Medulla oblongata (tissue), 1 donor: ENCODE measurements around the gene GPLD1.
"Not testable (repeated sequence)": the region's sequence is repeated elsewhere in the genome, so short reads cannot be mapped to it uniquely, and the experiment has no call there.

Experiments
- DNase-seq: peaks from one replicate; pipeline ENCODE4 v3.0.0-alpha.2; 2015; ENCODE audit errors: extremely low spot score

The GPLD1 gene

GRCh38 chr6:24489470-24489869 lies at the start of gene GPLD1:
Gene GPLD1, minus strand, starts transcription at chr6:24489578. Its CDS starts 67 bp downstream, at chr6:24489511.
- DNase-seq = no peak

- DNase-seq = no peak
These were observed 48.5 kb upstream of the GPLD1 start for GRCh38 chr6:24537771-24538385.

DNA sequence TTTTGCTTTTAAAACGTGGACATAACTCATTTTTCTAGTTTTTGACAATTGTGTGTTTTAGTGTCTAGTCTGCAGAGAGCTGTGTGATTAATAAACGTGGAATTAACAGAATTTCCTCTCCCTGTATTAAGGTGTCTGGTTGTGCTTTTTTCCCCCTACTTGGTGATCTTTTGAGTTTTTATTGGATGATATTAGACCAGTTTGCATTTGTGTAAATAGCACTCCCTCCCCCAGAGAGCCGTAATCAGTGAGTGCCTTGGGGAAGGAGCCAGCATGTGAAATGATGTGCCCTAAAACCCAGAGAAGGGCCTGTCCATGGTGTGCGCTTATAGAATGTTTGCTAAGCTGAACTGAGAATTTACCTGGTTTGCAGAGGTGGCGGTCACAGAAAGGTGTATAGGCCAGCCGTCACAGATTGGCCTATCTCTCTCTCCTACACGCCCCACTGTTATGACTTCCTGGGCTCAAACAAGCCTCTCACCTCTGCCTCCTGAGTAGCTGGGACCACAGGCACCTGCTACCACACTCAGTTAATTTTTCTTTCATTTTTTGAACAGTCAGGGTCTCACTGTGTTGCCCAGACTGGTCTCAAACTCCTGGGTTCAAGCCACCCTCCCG lies 47.8 kb upstream of the GPLD1 start:
- DNase-seq = no peak

DNA sequence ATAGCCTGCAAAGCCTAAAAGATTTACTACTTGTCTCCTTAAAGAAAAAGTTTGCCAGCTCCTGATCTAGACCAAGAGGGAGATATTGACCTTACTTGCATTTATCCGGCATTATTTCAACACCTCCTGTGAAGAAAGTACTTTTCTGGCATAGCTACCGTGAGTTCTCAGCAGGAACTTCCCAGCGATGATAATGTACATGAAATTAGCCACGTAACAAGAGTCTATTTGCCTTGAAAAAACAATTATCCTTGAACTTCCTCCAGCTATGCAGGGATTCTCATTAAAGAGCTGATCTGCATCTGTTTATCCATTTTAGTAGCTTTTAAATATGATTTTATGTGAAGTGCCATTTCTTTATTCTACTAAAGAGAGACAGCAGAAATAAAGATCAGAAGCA lies 47.1 kb upstream of the GPLD1 start:
- DNase-seq = no peak

DNA sequence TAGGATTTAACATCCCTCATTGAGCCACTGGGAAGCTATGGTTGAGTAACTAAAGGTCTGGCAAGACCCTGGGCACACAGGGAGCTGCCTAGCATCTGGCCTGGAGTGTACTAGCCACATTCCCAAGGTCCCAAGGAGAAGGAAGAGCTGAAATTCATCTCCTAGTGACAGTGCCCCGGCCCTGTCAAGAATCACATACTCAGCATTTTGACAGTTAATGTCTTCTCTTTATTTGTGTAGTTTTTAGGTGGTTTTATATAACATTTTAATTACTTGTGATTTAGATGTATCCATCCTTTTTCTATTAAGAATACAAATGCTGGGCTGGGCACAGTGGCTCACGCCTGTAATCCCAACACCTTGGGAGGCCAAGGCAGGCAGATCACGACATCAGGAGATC lies 45.8 kb upstream of the GPLD1 start:
- no peak for DNase-seq

DNA sequence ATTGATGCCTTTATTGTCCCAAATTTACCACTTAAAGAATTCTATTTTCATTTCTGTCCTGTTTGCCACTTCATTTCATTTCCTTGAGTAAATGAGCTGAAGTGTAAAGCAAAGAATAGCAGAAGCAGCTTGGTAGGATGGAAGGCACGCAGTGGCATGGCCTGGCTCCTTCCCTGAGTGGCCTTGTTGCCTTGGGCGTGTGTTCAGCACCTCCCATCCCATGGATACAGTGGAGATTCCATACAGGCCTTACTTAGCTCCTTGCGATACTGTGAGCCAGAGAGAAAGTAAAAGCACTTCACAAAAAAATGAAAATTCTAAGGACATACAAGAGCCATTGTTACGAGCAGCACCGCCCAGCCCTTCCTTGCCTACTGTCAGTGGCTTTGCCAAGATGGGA lies 45.0 kb upstream of the GPLD1 start:
- DNase-seq = no peak

DNA sequence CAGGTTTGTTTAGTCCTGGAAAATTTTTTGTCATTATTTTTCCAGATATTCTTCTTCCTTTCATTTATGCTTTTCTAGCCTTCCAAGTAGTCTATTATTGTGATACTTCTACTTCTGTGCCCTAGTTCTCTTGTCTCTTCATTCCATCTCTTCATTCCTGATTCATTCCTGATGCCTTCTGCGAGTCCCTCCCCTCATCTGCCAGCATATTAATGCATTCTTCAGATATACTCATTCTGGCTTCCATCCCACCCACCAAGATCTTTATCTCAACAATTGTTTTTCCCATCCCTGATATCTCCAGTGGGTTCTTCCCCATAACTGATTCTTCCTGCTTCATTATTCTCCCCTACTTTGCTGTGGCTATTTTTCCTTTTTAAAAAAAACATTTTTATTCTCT lies 40.6 kb upstream of the GPLD1 start:
- no peak for DNase-seq

DNA sequence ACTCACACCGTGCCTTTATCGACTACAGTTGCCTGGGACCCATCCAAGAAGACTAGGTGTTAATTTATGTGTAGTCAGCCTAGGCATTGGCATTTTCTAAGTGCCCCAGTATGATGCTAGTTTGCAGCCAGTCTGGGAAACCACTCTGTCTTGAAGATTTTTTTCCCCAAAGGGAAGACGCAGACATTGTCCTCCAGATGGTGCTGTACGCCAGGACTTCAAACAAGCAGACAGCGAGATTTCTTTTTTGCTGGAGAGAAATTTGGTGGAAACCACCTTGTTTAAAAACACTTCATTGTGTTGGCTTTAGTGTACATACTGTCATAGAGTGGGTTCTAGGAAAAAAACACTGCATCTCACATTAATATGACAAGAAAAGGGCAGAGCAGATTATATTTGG lies 35.4 kb upstream of the GPLD1 start:
- DNase-seq = peak; percentile 22

GRCh38 chr6:24524329-24524728 lies 35.0 kb upstream of the GPLD1 start:
- DNase-seq = no peak

GRCh38 chr6:24522228-24523176 lies 33.1 kb upstream of the GPLD1 start:
- no peak for DNase-seq

DNA sequence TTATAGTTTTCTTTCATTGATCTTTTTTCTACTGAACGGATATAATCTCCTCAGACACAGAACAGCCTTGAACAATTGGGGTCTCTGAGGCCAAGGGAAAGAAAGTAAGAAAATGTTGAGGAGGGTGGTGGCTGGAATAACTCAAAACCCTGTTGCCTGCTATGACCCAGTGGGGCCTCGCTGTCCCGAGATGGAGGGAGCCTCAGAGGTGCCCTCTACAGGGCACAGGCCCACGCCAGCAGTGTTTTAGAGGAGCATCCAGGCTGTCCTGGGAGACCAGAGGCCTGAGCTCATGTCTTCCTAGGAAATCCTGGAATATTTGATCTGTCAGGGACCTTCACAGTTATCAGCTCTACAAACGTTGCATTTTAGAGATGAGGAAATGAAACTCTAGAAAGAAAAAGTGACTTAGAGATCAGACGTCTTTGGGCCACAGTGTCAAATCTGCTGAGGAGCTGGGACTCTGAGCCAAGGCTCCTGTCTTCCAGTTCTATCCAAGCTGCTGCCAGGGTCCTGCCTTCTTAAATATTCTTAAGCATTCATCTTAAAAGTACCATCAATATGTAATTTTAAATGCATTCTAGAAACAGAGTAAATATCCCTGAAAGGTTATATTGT lies 31.7 kb upstream of the GPLD1 start:
- DNase-seq = peak; percentile 21

- peak; percentile 37 for DNase-seq
These were observed 28.5 kb upstream of the GPLD1 start for GRCh38 chr6:24517659-24518543.

GRCh38 chr6:24513602-24514001 lies 24.2 kb upstream of the GPLD1 start:
- DNase-seq = no peak

DNA sequence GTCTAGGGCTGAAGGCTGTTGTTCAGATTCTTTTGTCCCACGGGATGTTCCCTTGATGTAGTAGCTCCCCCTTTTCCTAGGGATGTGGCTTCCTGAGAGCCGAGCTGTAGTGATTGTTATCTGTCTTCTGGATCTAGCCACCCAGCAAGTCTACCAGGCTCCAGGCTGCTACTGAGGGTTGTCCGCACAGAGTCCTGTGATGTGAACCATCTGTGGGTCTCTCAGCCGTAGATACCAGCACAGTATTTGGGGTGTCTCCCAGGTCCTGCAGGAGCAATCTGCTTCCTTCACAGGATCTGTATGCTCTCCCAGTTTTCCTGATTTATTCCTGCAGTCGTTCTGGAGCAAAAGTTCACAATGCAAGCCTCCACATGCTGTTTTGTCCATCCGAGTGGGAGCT lies 22.6 kb upstream of the GPLD1 start:
- not testable (repeated sequence) for DNase-seq

GRCh38 chr6:24506814-24507520 lies 17.6 kb upstream of the GPLD1 start:
- DNase-seq = no peak

- DNase-seq = no peak
These were observed 15.5 kb upstream of the GPLD1 start for GRCh38 chr6:24504649-24505586.

GRCh38 chr6:24504287-24504648 lies 14.9 kb upstream of the GPLD1 start:
- no peak for DNase-seq

- DNase-seq = no peak
These were observed 12.5 kb upstream of the GPLD1 start for GRCh38 chr6:24501914-24502313.

DNA sequence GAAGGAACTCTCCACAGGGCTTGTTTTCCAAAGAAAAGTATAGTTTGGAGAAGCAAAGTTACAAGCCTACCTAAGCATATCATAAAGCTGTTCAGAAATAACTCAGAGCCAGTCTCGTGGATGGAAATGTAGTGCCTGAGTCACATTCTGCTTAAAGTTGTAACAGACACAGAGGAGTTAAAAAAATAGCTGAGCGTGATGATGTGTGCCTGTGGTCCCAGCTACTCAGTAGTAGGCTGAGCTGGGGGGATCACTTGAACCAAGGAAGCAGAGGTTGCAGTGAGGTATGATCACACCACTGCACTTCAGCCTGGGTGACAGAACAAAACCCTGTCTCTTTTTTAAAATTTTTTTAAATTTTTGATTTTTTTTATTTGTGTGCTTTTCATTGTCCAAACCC lies 12.0 kb upstream of the GPLD1 start:
- no peak for DNase-seq

DNA sequence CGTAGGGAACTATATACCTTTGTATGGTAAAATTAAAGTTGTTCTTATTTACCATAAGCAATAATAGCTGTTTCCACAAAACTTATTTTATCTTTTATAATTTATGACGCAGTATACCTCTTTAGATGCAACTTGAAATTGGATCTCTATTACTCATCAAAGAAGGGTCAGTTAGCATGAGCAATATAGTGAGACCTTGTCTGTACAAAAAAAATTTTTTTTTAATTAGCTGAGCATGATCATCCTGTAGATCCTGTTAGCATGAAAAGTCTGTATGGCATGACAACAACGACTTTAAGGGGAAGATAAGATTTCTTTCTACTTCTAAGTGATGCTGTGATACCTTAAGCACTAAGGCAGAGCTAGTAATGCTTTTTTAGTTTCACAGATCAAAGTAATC lies 11.3 kb upstream of the GPLD1 start:
- no peak for DNase-seq
